ENCODE data around the gene LAMP2. TPM values are rescaled to one million over a fixed set of nuclear protein-coding genes. Genes with fewer than 3 reads are reported as not detected.

The LAMP2 gene
- total and polyA plus RNA-seq, 4 experiments from 2014 or later: 44.2 to 155 (median 64.4) TPM

Other genes with a start within 250 kb of the LAMP2 start
- gene ZBTB33, start 218.5 kb downstream of the LAMP2 start, total RNA-seq: 10 to 100 TPM; 33.5 to 34.6 TPM
- gene ZBTB33, start 218.5 kb downstream of the LAMP2 start, polyA plus RNA-seq: 10 to 100 TPM in 1 of 2 donors, 1 to 10 TPM in 1; 9.5 to 19.7 TPM
- 1 to 10 TPM in 1 of 2 experiments, under 1 TPM in 1; 0.76 to 1.1 TPM for gene TMEM255A, start 157.8 kb downstream of the LAMP2 start, total RNA-seq
- gene TMEM255A, start 157.8 kb downstream of the LAMP2 start, polyA plus RNA-seq: under 1 TPM; 0.27 to 0.80 TPM
- gene ATP1B4, start 107.2 kb downstream of the LAMP2 start, total RNA-seq: not detected
- not detected for gene ATP1B4, start 107.2 kb downstream of the LAMP2 start, polyA plus RNA-seq
- 10 to 100 TPM; 54.0 to 61.0 TPM for gene CUL4B, start 91.7 kb upstream of the LAMP2 start, total RNA-seq
- gene CUL4B, start 91.7 kb upstream of the LAMP2 start, polyA plus RNA-seq: 10 to 100 TPM; 24.3 to 25.8 TPM
- gene MCTS1, start 134.8 kb upstream of the LAMP2 start, total RNA-seq: 10 to 100 TPM; 29.1 to 33.3 TPM
- gene MCTS1, start 134.8 kb upstream of the LAMP2 start, polyA plus RNA-seq: 10 to 100 TPM; 74.8 to 75.8 TPM
- 10 to 100 TPM; 17.0 to 19.6 TPM for gene C1GALT1C1, start 160.8 kb upstream of the LAMP2 start, total RNA-seq
- 10 to 100 TPM; 33.2 to 35.1 TPM for gene C1GALT1C1, start 160.8 kb upstream of the LAMP2 start, polyA plus RNA-seq